A673 (cell line): Measurements from ENCODE around the gene CRADD.

Experiments used
- CTCF ChIP-seq: fragments of 300-800, 200-600 bp; sonication (generic); conservative IDR thresholded peaks from 2 replicates; pipeline ENCODE4 v1.5.1; 2017; ENCODE audit warnings: low read depth, mild to moderate bottlenecking, antibody characterized with exemption, low read length, moderate library complexity, mixed read lengths
- EZH2 ChIP-seq: fragments of 200-600 bp; sonication (generic); IDR thresholded peaks from 2 replicates; pipeline ENCODE4 v1.6.1; 2017; ENCODE audit warnings: borderline replicate concordance, low read depth, mild to moderate bottlenecking, mixed read lengths, antibody characterized with exemption, low read length; ENCODE audit not compliant: poor library complexity, severe bottlenecking

DNA sequence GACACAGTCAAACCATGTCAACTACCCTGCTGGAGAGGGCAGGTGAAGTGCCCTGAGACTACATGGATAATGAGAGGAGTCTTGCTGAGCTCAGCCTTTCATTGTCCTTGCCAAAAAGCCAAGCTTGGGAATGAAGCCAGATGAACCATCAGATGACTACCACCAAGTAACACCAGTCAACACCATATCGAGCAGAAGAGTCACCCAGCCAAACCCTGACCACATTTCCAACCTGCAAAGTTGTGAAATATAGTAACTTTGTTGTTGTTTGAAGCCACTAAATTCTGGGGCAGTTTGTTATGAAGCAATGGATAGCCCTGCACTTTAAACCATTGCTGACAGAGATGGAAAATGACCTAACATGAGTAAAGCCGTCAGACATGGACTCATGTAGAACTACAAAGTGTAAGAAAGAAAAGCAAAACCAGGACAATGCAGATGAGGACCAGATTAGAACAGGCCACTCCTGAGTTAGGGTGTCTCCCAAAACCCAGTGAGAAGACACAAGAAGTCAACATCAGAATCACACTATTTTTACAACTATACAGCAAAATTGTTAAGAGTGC lies 12.5 kb upstream of the CRADD start:
- TF ChIP-seq EZH2: no peak
- TF ChIP-seq CTCF: no peak
